HL-60 (cell line): ENCODE measurements around the gene TMEM174.

Experiments used
- DNase-seq, 2 experiments: peaks; one replicate each; pipeline ENCODE4 v3.0.0-alpha.2; 2010 to 2020; ENCODE audit warnings: low read depth in 1 of 2, low spot score in 1 of 2
- H3K27ac ChIP-seq: fragments of 250-450 bp; sonication (Bioruptor Pico); replicated peaks from 2 replicates; pipeline ENCODE4 v1.5.1; 2020; ENCODE audit warnings: mild to moderate bottlenecking, moderate library complexity
- H3K27me3 ChIP-seq: fragments of 250-450 bp; sonication (Bioruptor Pico); 2 replicates; pipeline ENCODE4 v1.5.1; 2021; ENCODE audit warnings: mild to moderate bottlenecking, moderate library complexity; ENCODE audit not compliant: insufficient read depth, poor library complexity, severe bottlenecking
- H3K4me3 ChIP-seq: replicated peaks from 2 replicates; pipeline ENCODE4 v1.5.1; 2011; ENCODE audit warnings: mild to moderate bottlenecking, control low read depth, low read length; ENCODE audit not compliant: insufficient read depth
- CTCF ChIP-seq: IDR thresholded peaks from one replicate; pipeline ENCODE4 v1.5.1; 2011; ENCODE audit warnings: low read length, control low read depth, inconsistent platforms; ENCODE audit not compliant: insufficient read depth
- GABPA ChIP-seq: IDR thresholded peaks from 2 replicates; pipeline ENCODE4 v1.6.1; 2012; ENCODE audit warnings: low read depth
- POLR2AphosphoS5 ChIP-seq: IDR thresholded peaks from 2 replicates; pipeline ENCODE4 v1.6.1; 2012; ENCODE audit warnings: low read depth
- REST ChIP-seq: IDR thresholded peaks from 2 replicates; pipeline ENCODE4 v1.6.1; 2012; ENCODE audit warnings: low read depth; ENCODE audit not compliant: insufficient replicate concordance
- SPI1 ChIP-seq: IDR thresholded peaks from 2 replicates; pipeline ENCODE4 v1.6.1; 2012; ENCODE audit warnings: low read depth, mild to moderate bottlenecking, borderline replicate concordance
- long read RNA-seq: library from polyadenylated mRNA; unstranded; transcript quantifications from one replicate; pipeline ENCODE4 v2.0.0, GENCODE V29; 2020

Gene TMEM174
- long read RNA-seq = 0 reads

DNA sequence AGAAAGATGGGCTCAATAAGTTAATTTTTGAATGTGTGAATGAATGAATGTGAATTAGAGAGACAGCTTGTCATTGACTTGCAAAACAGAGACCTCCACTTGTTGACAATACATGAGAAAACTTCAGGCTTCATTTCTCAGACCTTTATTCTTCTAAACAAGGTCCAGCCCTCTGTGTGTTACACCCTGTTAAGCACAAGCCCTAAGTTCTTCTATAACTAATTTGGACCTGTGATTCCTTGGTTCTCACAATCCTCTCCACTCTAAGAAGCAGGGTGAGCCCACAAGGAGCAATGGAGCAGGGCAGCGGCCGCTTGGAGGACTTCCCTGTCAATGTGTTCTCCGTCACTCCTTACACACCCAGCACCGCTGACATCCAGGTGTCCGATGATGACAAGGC, at the start of gene TMEM174:
Gene TMEM174 (plus strand): TSS at position 243 of the 400 bp plus-strand sequence. CDS start 51 bp downstream, at position 294.
- TF ChIP-seq CTCF (no peak), GABPA (no peak), REST (no peak), SPI1 (no peak), POLR2AphosphoS5 (no peak)
- no peak within 1 kb of the TSS for H3K4me3 ChIP-seq
- H3K27ac ChIP-seq = no peak within 1 kb of the TSS
- no peaks in the 10 kb centered on the region for H3K27me3 ChIP-seq
- no peak for DNase-seq

DNA sequence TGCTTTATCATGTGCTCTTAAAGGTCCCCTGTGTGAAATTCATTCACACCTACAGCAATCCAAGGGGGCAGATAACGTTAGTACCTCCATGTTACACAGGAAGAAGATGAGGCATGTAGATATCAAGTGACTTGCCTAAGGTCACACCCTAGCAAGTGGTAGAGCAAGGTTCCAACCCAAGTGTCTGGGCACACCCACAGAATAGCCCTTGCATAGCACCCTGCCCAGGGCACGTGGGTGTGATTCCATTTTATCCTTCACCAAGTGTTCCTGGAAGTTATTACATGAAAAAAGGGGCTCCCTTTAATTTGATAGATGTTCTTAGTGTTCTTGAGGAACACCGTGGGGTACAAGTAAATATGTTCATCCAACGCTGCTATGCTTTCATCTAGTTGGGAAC, 47.7 kb upstream of the TMEM174 start:
- no peak overlapping the region for H3K27ac ChIP-seq
- no peak overlapping the region for H3K4me3 ChIP-seq
- peaks cover 2% of the 10 kb centered on the region for H3K27me3 ChIP-seq
- no peak for TF ChIP-seq POLR2AphosphoS5
- TF ChIP-seq GABPA = no peak
- TF ChIP-seq SPI1 = no peak
- TF ChIP-seq CTCF = no peak
- TF ChIP-seq REST = no peak
- no peak for DNase-seq

- no peak for TF ChIP-seq SPI1
- TF ChIP-seq GABPA = no peak
- no peak for TF ChIP-seq CTCF
- TF ChIP-seq POLR2AphosphoS5 = no peak
- H3K27me3 ChIP-seq = no peaks in the 10 kb centered on the region
- H3K4me3 ChIP-seq = no peak overlapping the region
- DNase-seq = no peak
- H3K27ac ChIP-seq = no peak overlapping the region
These were observed 46.6 kb upstream of the TMEM174 start for GRCh38 chr5:73126381-73126780.

GRCh38 chr5:73126957-73127356, 46.0 kb upstream of the TMEM174 start:
- TF ChIP-seq REST (no peak), POLR2AphosphoS5 (no peak), SPI1 (no peak), CTCF (no peak), GABPA (no peak)
- no peak overlapping the region for H3K4me3 ChIP-seq
- H3K27ac ChIP-seq = no peak overlapping the region
- H3K27me3 ChIP-seq = no peaks in the 10 kb centered on the region
- no peak for DNase-seq
